Vagina (tissue), 2 donors: ENCODE results near the gene BASP1.

Experiments
- CTCF ChIP-seq, 3 experiments: fragments of 450-650 bp in 2 of 3; fragments of 200-600 bp in 1 of 3; sonication (generic) in 1 of 3; IDR thresholded peaks; one replicate each; pipeline ENCODE4 v1.5.1; 2017 to 2019; ENCODE audit warnings: antibody characterized with exemption in 3 of 3, mild to moderate bottlenecking in 2 of 3, moderate library complexity in 2 of 3
- POLR2A ChIP-seq, 2 donors: fragments of 450-650 bp; IDR thresholded peaks; one replicate each; pipeline ENCODE4 v1.6.1; 2017; ENCODE audit warnings: antibody characterized with exemption in 2 of 2, mild to moderate bottlenecking in 2 of 2, moderate library complexity in 2 of 2
- POLR2AphosphoS5 ChIP-seq, 2 donors: sonication (generic); formaldehyde crosslinking; IDR thresholded peaks; one replicate each; pipeline ENCODE4 v1.9.0; 2017; ENCODE audit warnings: antibody characterized with exemption in 2 of 2, mild to moderate bottlenecking in 2 of 2, low read depth in 1 of 2; ENCODE audit not compliant: insufficient read depth in 1 of 2

- TF ChIP-seq CTCF (IDR thresholded peaks at IDR 0.05) (no peak), POLR2A (IDR thresholded peaks at IDR 0.05) (no peak), POLR2AphosphoS5 (IDR thresholded peaks at IDR 0.05; ENCODE audit: insufficient read depth in 1 of 2, low read depth in 1 of 2) (no peak)
Observed at GRCh38 chr5:17258431-17258830, 41.0 kb downstream of the BASP1 start.
